Natural killer cell (primary cell): ENCODE results near the gene HACL1. TPM values are rescaled to one million over a fixed set of nuclear protein-coding genes. Genes with fewer than 3 reads are reported as not detected.

Experiments
- ATAC-seq, 3 donors: fragments of 150-1000 bp in 2 of 3; fragments of 200-7000 bp in 1 of 3; cut with Tn5 transposase; 1 replicate in 1 of 3; 2 replicates in 2 of 3; pipeline ENCODE4 v1.10.0; 2021; ENCODE audit warnings: mild to moderate bottlenecking in 2 of 3, moderate library complexity in 2 of 3
- DNase-seq, 2 donors: peaks; one replicate each; pipeline versions ENCODE4 v3.0.0 to v3.0.0-alpha.2; 2013 to 2021; ENCODE audit warnings: mixed read lengths in 1 of 2
- H3K27ac ChIP-seq: one replicate; pipeline ENCODE4 v1.5.1; 2013; ENCODE audit warnings: mild to moderate bottlenecking, low read length
- H3K27me3 ChIP-seq: one replicate; pipeline ENCODE4 v1.6.1; 2013; ENCODE audit warnings: low read length; ENCODE audit not compliant: control insufficient read depth, insufficient read depth
- H3K36me3 ChIP-seq: one replicate; pipeline ENCODE4 v1.6.1; 2013; ENCODE audit warnings: low read length; ENCODE audit not compliant: control insufficient read depth, insufficient read depth
- H3K4me1 ChIP-seq: one replicate; pipeline ENCODE4 v1.6.1; 2013; ENCODE audit warnings: low read length; ENCODE audit not compliant: control insufficient read depth, insufficient read depth
- H3K4me3 ChIP-seq: one replicate; pipeline ENCODE4 v1.5.1; 2013; ENCODE audit warnings: low read length
- H3K9me3 ChIP-seq: one replicate; pipeline ENCODE4 v1.6.1; 2013; ENCODE audit warnings: low read length; ENCODE audit not compliant: control insufficient read depth, insufficient read depth
- H3K27ac Mint-ChIP-seq, 2 donors: one replicate each; pipeline ENCODE4 v1.8.0; 2022; ENCODE audit warnings: mild to moderate bottlenecking in 2 of 2, mixed read lengths in 2 of 2, moderate library complexity in 1 of 2
- H3K27me3 Mint-ChIP-seq, 2 donors: one replicate each; pipeline ENCODE4 v1.8.0; 2022; ENCODE audit warnings: low read depth in 2 of 2, mixed read lengths in 2 of 2
- H3K36me3 Mint-ChIP-seq: one replicate; pipeline ENCODE4 v1.8.0; 2022; ENCODE audit warnings: mixed read lengths
- H3K4me1 Mint-ChIP-seq, 2 donors: one replicate each; pipeline ENCODE4 v1.8.0; 2022; ENCODE audit warnings: mixed read lengths in 2 of 2
- H3K4me3 Mint-ChIP-seq: one replicate; pipeline ENCODE4 v1.8.0; 2022; ENCODE audit warnings: mild to moderate bottlenecking, moderate library complexity, mixed read lengths
- H3K9me3 Mint-ChIP-seq, 2 donors: one replicate each; pipeline ENCODE4 v1.8.0; 2022; ENCODE audit warnings: mixed read lengths in 2 of 2
- WGBS: methylation state at CpG from one replicate; pipeline ENCODE4 v1.1.7; 2013; ENCODE audit warnings: missing lambda C conversion rate; ENCODE audit not compliant: insufficient coverage; 5-methylcytosine and 5-hydroxymethylcytosine counted together
- intact Hi-C: fragments of 100-400 bp; cut with micrococcal nuclease; formaldehyde crosslinking; loops from one replicate; pipeline ENCODE4 v1.14.2; 2022
- total RNA-seq, 4 donors: library from RNA; stranded (reverse); fragments of 120-200 nt in 1 of 4; gene quantifications; one replicate each; pipeline versions ENCODE4 v1.2.3 to v1.2.4, GENCODE V29; 2013 to 2022
- TF ChIP-seq, protein P1 (sequence below): fragments of 200-600 bp; IDR thresholded peaks from one replicate; pipeline ENCODE4 v1.8.0; 2022; ENCODE audit warnings: antibody characterized with exemption

HACL1 gene
- total RNA-seq, 3 donors from 2014 or later (not counting 1 experiment from before 2014, with no cell fraction given) = 36.7 to 39.8 (median 37.3) TPM

DNA sequence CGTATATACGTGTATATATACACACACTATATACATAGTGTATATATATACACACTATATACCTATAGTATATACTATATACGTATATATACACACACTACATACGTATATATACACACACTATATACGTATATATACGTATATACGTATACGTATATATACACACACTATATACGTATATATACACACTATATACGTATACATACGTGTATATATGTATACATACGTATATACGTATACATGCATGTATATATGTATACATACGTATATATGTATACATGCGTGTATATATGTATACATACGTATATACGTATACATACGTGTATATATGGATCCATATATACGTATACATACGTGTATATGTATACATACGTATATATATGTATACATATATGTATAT, 9.4 kb downstream of the HACL1 start:
- Histone ChIP-seq H3K27me3 (no peaks in the 10 kb centered on the region), H3K4me1 (no peaks in the 10 kb centered on the region), H3K27ac (no peak overlapping the region), H3K4me3 (no peak overlapping the region), H3K9me3 (no peaks in the 10 kb centered on the region), H3K36me3 (peaks cover 33% of the 10 kb centered on the region)
- TF ChIP-seq, protein P1, sequence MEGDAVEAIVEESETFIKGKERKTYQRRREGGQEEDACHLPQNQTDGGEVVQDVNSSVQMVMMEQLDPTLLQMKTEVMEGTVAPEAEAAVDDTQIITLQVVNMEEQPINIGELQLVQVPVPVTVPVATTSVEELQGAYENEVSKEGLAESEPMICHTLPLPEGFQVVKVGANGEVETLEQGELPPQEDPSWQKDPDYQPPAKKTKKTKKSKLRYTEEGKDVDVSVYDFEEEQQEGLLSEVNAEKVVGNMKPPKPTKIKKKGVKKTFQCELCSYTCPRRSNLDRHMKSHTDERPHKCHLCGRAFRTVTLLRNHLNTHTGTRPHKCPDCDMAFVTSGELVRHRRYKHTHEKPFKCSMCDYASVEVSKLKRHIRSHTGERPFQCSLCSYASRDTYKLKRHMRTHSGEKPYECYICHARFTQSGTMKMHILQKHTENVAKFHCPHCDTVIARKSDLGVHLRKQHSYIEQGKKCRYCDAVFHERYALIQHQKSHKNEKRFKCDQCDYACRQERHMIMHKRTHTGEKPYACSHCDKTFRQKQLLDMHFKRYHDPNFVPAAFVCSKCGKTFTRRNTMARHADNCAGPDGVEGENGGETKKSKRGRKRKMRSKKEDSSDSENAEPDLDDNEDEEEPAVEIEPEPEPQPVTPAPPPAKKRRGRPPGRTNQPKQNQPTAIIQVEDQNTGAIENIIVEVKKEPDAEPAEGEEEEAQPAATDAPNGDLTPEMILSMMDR = no peak
- intact Hi-C loops = no loop called here
- peaks cover 3% of the 10 kb centered on the region for H3K36me3 Mint-ChIP-seq
- no CpG with 5 or more reads among the region's 21 CpGs for WGBS
- ATAC-seq (peak in 1 of 3 donors; percentile 37), DNase-seq (no peak)
- H3K4me3 Mint-ChIP-seq = no peak overlapping the region
- H3K27me3 Mint-ChIP-seq = no peaks in the 10 kb centered on the region
- no peaks in the 10 kb centered on the region for H3K4me1 Mint-ChIP-seq
- no peak overlapping the region for H3K27ac Mint-ChIP-seq
- no peaks in the 10 kb centered on the region for H3K9me3 Mint-ChIP-seq

DNA sequence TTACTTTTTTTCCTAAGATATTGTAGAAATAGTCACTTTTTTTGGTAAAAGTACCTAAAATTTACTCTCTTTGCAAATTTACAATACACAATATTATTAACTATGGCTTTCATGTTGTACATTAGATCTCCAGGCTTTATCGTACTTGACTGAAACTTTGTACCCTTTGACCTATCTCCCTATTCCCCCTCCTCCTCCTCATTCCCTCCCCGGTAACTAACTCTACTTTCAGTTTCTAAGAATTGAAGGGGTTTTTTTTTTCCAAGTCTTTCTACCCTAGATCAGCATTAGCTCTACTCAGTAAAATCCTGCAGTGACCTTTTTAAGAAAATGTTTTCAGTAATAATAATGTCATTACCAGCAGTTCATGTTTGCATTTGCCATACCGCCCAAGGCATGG, 10.1 kb downstream of the HACL1 start:
- intact Hi-C loops = no loop called here
- Mint-ChIP-seq H3K27me3 (no peaks in the 10 kb centered on the region), H3K9me3 (no peaks in the 10 kb centered on the region), H3K36me3 (peaks cover 5% of the 10 kb centered on the region), H3K4me3 (no peak overlapping the region), H3K27ac (peak overlapping the region in 1 of 2 donors; percentile 67), H3K4me1 (no peaks in the 10 kb centered on the region)
- H3K27me3 ChIP-seq = no peaks in the 10 kb centered on the region
- no peak overlapping the region for H3K4me3 ChIP-seq
- DNase-seq (no peak), ATAC-seq (no peak)
- TF ChIP-seq, protein P1 = no peak
- 94% methylated on average over 2 of the region's 3 CpGs for WGBS
- peaks cover 35% of the 10 kb centered on the region for H3K36me3 ChIP-seq
- no peak overlapping the region for H3K27ac ChIP-seq
- no peaks in the 10 kb centered on the region for H3K9me3 ChIP-seq
- no peaks in the 10 kb centered on the region for H3K4me1 ChIP-seq

DNA sequence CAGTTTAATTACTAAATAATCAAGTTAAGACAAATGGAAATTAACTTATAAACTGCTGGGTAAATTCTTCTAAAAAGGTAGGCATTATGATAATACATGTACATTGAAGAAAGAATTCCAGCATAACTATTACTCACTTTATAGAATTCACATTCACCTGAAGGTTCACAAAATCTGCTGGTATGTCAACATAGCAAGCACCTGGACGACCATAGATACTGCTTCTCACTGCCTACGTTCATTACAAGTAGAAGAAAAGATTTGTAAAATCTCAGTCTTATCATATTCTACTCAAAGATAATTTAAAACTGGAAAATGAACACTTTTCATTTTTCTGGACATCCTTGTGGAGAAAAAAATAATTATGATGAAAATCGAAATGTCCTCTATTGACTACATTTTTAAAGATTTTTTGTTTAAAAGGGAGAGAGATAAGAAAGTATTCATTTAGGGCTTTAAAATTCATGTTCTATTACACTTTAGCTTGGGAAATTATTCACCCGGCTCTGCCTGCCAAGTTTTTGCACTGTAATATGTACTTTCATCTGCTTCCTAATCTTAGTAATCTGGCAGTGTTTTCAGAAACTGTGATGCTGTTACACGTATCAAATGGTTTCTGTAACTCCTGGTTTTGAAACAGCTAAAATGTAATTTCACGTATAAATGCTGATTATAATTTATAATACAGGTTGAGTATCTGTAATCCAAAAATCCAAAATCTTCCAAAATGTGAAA, 16.1 kb downstream of the HACL1 start:
- H3K27ac Mint-ChIP-seq = no peak overlapping the region
- no peaks in the 10 kb centered on the region for H3K4me1 Mint-ChIP-seq
- no peak for ATAC-seq
- peaks cover 27% of the 10 kb centered on the region for H3K36me3 Mint-ChIP-seq
- no peak overlapping the region for H3K4me3 Mint-ChIP-seq
- no peaks in the 10 kb centered on the region for H3K9me3 ChIP-seq
- no peaks in the 10 kb centered on the region for H3K4me1 ChIP-seq
- no peaks in the 10 kb centered on the region for H3K27me3 ChIP-seq
- no peaks in the 10 kb centered on the region for H3K9me3 Mint-ChIP-seq
- TF ChIP-seq, protein P1 = no peak
- no peak overlapping the region for H3K27ac ChIP-seq
- intact Hi-C loops = no loop called here
- no peaks in the 10 kb centered on the region for H3K27me3 Mint-ChIP-seq
- 94% methylated on average over 5 of the region's 6 CpGs for WGBS
- no peak overlapping the region for H3K4me3 ChIP-seq
- peaks cover 66% of the 10 kb centered on the region for H3K36me3 ChIP-seq
- no peak for DNase-seq
